ENCODE results near the gene CCT3.

CCT3 gene

DNA sequence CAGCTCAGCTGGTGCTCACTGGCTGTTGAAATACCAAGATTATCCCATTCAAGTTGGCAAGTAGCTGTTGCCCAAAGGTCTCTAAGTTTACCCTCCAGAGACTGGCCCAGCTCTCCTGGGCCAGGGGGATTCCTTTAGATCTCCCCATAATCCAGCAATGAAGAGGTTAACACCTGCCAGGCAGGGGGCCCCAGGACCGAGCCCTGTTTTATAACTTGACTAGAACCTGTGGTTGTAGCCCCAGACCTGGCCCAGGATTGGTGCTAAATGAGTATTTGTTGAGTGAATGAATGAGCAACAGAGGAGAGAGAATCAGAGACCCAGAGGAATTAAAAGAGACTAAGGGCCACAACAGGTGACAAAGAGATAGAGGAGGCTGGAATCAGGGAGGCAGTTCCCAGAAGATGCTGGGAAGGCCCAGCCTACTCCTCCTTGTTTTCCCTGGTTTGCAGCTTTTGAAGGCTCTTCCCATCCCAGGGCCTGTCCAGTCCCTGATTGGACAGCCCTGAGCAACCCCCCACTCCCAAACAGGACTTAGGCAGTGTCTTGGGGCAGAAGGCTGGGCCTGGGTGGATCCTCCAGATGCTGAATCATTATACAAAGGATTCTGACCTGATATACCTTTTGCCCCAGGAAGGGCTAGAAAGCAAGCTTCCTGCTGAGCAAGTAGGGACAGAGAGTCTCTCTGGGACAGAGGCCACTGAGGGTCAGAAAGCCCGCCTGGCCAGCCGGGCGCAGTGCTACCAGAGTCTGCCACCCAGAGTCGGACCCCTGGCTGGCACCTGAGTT is 28.5 kb upstream of the CCT3 start:
- H3K9me3 ChIP-seq (ENCODE audit: severe bottlenecking) = no peaks in the 10 kb centered on the region
- DNase-seq = no peak
- H3K27me3 ChIP-seq (ENCODE audit: insufficient read depth, low read depth, severe bottlenecking) = no peaks in the 10 kb centered on the region
- TF ChIP-seq, protein P1, sequence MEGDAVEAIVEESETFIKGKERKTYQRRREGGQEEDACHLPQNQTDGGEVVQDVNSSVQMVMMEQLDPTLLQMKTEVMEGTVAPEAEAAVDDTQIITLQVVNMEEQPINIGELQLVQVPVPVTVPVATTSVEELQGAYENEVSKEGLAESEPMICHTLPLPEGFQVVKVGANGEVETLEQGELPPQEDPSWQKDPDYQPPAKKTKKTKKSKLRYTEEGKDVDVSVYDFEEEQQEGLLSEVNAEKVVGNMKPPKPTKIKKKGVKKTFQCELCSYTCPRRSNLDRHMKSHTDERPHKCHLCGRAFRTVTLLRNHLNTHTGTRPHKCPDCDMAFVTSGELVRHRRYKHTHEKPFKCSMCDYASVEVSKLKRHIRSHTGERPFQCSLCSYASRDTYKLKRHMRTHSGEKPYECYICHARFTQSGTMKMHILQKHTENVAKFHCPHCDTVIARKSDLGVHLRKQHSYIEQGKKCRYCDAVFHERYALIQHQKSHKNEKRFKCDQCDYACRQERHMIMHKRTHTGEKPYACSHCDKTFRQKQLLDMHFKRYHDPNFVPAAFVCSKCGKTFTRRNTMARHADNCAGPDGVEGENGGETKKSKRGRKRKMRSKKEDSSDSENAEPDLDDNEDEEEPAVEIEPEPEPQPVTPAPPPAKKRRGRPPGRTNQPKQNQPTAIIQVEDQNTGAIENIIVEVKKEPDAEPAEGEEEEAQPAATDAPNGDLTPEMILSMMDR (IDR thresholded peaks at IDR 0.05; ENCODE audit: low read depth, low read length) = no peak
- H3K36me3 ChIP-seq = no peaks in the 10 kb centered on the region; the same call in 1 of the 2 replicates
- no peak overlapping the region for H3K27ac ChIP-seq
- H3K4me3 ChIP-seq (ENCODE audit: low read depth, low read length) = no peak overlapping the region

DNA sequence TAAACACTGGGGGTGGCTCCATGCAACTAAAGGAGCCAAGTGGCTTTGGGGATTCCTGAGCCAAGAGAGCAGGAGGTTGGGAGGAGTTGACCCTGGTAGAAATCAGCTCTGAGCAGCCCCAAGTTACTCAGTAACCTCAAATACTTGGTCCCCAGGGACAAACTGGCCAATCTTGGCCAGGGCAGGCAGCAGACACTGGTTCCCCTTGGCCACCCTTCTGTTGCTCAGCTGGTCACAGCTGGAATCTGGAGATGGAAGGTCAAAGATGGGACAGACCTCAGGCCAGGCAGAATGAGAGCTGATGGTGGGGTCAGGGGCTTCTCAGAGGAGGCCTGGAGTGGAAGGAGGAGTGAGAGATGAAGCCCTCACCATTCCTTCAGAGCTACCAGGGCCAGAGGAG is 27.7 kb upstream of the CCT3 start:
- TF ChIP-seq, protein P1 (IDR thresholded peaks at IDR 0.05; ENCODE audit: low read depth, low read length) = no peak
- Histone ChIP-seq H3K9me3 (ENCODE audit: severe bottlenecking) (no peaks in the 10 kb centered on the region), H3K27me3 (ENCODE audit: insufficient read depth, low read depth, severe bottlenecking) (no peaks in the 10 kb centered on the region), H3K36me3 (no peaks in the 10 kb centered on the region; the same call in 1 of the 2 replicates), H3K4me3 (ENCODE audit: low read depth, low read length) (no peak overlapping the region), H3K27ac (no peak overlapping the region)
- DNase-seq = no peak

DNA sequence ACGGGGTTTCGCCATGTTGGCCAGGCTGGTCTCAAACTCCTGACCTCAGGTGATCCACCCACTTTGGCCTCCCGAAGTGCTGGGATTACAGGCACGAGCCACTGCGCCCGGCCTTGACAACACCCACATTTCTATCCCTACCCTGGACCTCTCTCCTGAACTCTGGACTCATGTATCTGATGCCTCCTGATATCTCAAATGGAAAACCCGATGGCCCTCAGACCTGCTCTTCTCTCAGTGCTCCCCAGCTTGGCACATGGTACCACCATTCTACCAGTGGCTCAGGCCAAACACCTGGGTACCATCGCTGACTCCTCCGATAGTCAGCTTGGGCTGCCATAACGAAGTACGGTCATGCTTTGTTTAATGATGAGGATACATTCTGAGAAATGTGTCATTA is 22.4 kb upstream of the CCT3 start:
- no peak overlapping the region for H3K4me3 ChIP-seq (ENCODE audit: low read depth, low read length)
- H3K27ac ChIP-seq = no peak overlapping the region
- no peaks in the 10 kb centered on the region for H3K36me3 ChIP-seq
- no peaks in the 10 kb centered on the region for H3K27me3 ChIP-seq (ENCODE audit: insufficient read depth, low read depth, severe bottlenecking)
- TF ChIP-seq, protein P1 (IDR thresholded peaks at IDR 0.05; ENCODE audit: low read depth, low read length) = no peak
- H3K9me3 ChIP-seq (ENCODE audit: severe bottlenecking) = no peaks in the 10 kb centered on the region
- DNase-seq = no peak

DNA sequence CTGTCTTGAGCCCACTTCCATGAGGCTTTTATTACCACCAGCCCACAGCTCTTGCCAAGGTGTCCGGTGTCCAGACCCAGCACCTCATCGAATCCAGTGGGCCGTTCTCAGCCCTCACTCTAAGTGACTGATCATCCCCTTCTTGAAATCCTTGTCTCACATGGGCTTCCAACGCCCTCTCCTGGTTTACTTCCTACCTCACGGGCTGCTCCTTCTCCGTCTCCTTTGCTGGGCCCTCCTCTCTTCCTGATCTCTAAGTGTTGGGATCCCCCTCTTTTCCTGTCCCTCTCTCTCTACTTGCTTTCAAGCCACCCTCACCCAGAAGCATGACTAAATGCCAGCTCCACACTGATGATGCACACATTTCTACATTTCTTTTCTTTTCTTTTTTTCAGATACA is 21.9 kb upstream of the CCT3 start:
- TF ChIP-seq, protein P1 (IDR thresholded peaks at IDR 0.05; ENCODE audit: low read depth, low read length) = peak; percentile 94
- Histone ChIP-seq H3K27me3 (ENCODE audit: insufficient read depth, low read depth, severe bottlenecking) (no peaks in the 10 kb centered on the region), H3K4me3 (ENCODE audit: low read depth, low read length) (no peak overlapping the region), H3K9me3 (ENCODE audit: severe bottlenecking) (no peaks in the 10 kb centered on the region), H3K36me3 (no peaks in the 10 kb centered on the region), H3K27ac (no peak overlapping the region)
- peak; percentile 88 for DNase-seq

DNA sequence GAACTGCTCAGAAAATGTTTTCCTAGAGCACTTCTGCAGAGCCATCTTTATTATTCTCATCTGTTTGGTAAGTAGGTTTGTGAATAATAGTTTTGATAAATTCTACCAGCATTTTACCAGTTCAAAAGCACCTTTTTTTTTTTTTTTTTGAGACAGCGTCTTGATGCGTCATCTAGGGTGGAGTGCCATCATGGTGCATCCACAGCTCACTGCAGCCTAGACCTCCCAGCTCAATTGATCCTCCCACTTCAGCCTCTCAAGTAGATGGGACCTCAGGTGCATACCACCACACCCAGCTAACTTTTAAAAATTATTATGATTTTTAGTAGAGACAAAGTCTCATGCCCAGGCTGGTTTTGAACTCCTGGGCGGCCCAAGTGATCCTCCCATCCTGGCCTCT is 21.2 kb upstream of the CCT3 start:
- Histone ChIP-seq H3K27ac (no peak overlapping the region), H3K36me3 (no peaks in the 10 kb centered on the region), H3K27me3 (ENCODE audit: insufficient read depth, low read depth, severe bottlenecking) (no peaks in the 10 kb centered on the region), H3K9me3 (ENCODE audit: severe bottlenecking) (no peaks in the 10 kb centered on the region), H3K4me3 (ENCODE audit: low read depth, low read length) (no peak overlapping the region)
- TF ChIP-seq, protein P1 (IDR thresholded peaks at IDR 0.05; ENCODE audit: low read depth, low read length) = no peak
- DNase-seq = no peak

DNA sequence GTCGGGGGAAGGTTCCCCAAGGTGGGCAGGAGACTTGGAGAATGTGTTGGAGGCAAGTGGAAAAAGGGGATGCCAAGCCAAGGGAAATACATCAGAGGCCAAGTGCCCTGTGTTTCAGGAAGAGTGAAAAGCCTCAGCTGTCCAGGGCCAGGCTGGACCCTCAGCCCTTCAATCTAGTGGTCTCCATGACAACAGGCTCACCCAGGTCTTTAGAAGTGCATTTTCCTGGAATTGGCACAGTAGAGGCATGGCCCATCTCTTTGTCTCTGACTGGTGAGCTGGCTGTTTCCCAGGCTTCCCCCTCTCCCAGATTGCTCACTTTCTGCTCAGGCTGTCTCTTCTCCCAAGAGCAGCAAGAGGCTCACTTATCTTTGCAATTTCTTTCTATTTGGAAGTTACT is 20.5 kb upstream of the CCT3 start:
- no peaks in the 10 kb centered on the region for H3K27me3 ChIP-seq (ENCODE audit: insufficient read depth, low read depth, severe bottlenecking)
- no peaks in the 10 kb centered on the region for H3K9me3 ChIP-seq (ENCODE audit: severe bottlenecking)
- no peak overlapping the region for H3K4me3 ChIP-seq (ENCODE audit: low read depth, low read length)
- H3K27ac ChIP-seq = no peak overlapping the region
- TF ChIP-seq, protein P1 (IDR thresholded peaks at IDR 0.05; ENCODE audit: low read depth, low read length) = no peak
- no peak for DNase-seq
- no peaks in the 10 kb centered on the region for H3K36me3 ChIP-seq

Data from WERI-Rb-1 (cell line).